ENCODE measurements around the gene HIVEP3. TPM values are rescaled to one million over a fixed set of nuclear protein-coding genes. Genes with fewer than 3 reads are reported as not detected.
"Not testable (repeated sequence)": the region's sequence is repeated elsewhere in the genome, so short reads cannot be mapped to it uniquely, and the experiment has no call there.

HIVEP3 gene
- total RNA-seq, 4 donors from 2014 or later, result 5.3 to 17.3 (median 9.1) TPM

GRCh38 chr1:41955461-41956159 is 36.9 kb upstream of the HIVEP3 start:
- WGBS, 2 donors, result 61% methylated on average over 9 of the region's 9 CpGs
- no peak overlapping the region for H3K4me3 ChIP-seq (ENCODE audit: low read depth, poor library complexity, severe bottlenecking)
- intact Hi-C loops (cut with DNase I; ENCODE audit: low total_unique reads), result no loop called here
- DNase-seq (ENCODE audit: low spot score in 2 of 2), result no peak
- TF ChIP-seq, protein P1, sequence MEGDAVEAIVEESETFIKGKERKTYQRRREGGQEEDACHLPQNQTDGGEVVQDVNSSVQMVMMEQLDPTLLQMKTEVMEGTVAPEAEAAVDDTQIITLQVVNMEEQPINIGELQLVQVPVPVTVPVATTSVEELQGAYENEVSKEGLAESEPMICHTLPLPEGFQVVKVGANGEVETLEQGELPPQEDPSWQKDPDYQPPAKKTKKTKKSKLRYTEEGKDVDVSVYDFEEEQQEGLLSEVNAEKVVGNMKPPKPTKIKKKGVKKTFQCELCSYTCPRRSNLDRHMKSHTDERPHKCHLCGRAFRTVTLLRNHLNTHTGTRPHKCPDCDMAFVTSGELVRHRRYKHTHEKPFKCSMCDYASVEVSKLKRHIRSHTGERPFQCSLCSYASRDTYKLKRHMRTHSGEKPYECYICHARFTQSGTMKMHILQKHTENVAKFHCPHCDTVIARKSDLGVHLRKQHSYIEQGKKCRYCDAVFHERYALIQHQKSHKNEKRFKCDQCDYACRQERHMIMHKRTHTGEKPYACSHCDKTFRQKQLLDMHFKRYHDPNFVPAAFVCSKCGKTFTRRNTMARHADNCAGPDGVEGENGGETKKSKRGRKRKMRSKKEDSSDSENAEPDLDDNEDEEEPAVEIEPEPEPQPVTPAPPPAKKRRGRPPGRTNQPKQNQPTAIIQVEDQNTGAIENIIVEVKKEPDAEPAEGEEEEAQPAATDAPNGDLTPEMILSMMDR (IDR thresholded peaks at IDR 0.05), result no peak
- TF ChIP-seq POLR2A (IDR thresholded peaks at IDR 0.05), result no peak

DNA sequence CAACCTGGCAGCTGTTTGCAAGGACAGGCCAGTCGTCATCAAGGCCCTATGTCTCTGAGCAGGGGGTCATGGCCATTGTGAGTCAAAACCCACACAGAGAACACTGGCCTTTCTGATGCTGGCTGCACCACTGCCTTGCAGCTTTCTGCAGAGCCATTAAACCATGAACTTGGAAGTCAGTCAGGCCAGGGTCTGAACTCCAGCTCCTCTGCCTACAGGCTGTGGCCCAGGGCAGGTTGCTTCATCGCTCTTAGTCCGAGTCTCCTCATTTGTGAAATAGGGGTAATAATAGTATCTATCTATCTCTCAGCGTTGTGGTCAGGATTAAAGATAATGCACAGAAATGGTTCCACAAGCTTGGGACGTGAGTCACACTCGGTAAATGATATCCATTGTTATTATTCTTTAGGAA is 35.8 kb upstream of the HIVEP3 start:
- TF ChIP-seq POLR2A (IDR thresholded peaks at IDR 0.05), result no peak
- TF ChIP-seq, protein P1 (IDR thresholded peaks at IDR 0.05), result no peak
- no peak overlapping the region for H3K4me3 ChIP-seq (ENCODE audit: low read depth, poor library complexity, severe bottlenecking)
- intact Hi-C loops (cut with DNase I; ENCODE audit: low total_unique reads), result no loop called here
- WGBS, 2 donors, result 75 to 84% methylated on average over 6 of the region's 6 CpGs
- no peak for DNase-seq (ENCODE audit: low spot score in 2 of 2)

DNA sequence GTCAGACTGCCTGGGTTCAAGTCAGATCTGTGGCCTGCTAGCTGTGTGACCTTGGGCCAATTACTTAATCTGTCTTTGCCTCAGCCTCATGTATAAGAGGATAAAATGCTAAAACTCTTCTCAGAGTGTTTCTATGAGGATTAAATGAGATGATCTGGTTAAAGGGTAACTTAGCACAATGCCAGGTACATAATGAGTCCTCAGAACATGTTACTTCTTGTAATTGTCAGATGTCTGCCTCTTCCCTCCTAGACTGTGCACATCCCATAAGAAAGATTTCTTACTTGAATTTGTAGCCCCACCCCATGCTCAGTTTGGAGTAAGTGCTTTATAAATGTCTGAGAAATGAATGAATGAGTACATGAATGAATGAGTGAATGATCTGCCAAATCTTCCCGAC is 34.6 kb upstream of the HIVEP3 start:
- TF ChIP-seq, protein P1 (IDR thresholded peaks at IDR 0.05), result no peak
- TF ChIP-seq POLR2A (IDR thresholded peaks at IDR 0.05), result no peak
- no peak overlapping the region for H3K4me3 ChIP-seq (ENCODE audit: low read depth, poor library complexity, severe bottlenecking)
- intact Hi-C loops (cut with DNase I; ENCODE audit: low total_unique reads), result no loop called here
- no peak for DNase-seq (ENCODE audit: low spot score in 2 of 2)
- WGBS, 2 donors, result 65 to 79% methylated on average over 1 of the region's 1 CpG

DNA sequence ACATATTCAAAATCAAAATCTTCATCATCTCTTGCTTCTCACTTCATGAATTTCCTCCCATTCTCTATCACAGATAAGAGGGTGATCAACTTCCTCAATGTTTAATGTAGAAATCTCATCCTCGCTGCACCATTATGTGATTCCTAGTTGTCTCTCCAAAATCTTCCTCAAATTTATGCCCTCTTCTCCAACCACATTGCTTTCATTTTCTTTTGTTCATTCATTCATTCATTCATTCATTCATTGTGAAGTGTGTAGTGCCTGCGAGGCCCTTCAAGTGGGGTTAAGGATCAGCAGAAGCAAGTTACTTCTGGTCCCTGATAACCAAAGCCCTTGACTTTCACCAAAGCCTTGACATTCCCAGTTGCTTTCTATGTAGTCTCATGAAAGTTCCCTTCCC is 33.5 kb upstream of the HIVEP3 start:
- TF ChIP-seq, protein P1 (IDR thresholded peaks at IDR 0.05), result no peak
- 92 to 98% methylated on average over 2 of the region's 2 CpGs for WGBS, 2 donors
- intact Hi-C loops (cut with DNase I; ENCODE audit: low total_unique reads), result no loop called here
- no peak for DNase-seq (ENCODE audit: low spot score in 2 of 2)
- H3K4me3 ChIP-seq (ENCODE audit: low read depth, poor library complexity, severe bottlenecking), result no peak overlapping the region

- H3K4me3 ChIP-seq (ENCODE audit: low read depth, poor library complexity, severe bottlenecking); intact Hi-C loops (cut with DNase I; ENCODE audit: low total_unique reads); DNase-seq (ENCODE audit: low spot score in 2 of 2): not testable (repeated sequence)
- WGBS, 2 donors, result 79% methylated on average over 3 of the region's 3 CpGs
Observed at GRCh38 chr1:41951492-41951891, 32.8 kb upstream of the HIVEP3 start.

- DNase-seq (ENCODE audit: low spot score in 2 of 2), result no peak
- intact Hi-C loops (cut with DNase I; ENCODE audit: low total_unique reads), result no loop called here
- TF ChIP-seq, protein P1 (IDR thresholded peaks at IDR 0.05), result no peak
- TF ChIP-seq POLR2A (IDR thresholded peaks at IDR 0.05), result no peak
- H3K4me3 ChIP-seq (ENCODE audit: low read depth, poor library complexity, severe bottlenecking), result no peak overlapping the region
- WGBS, 2 donors, result 24 to 29% methylated on average over 1 of the region's 1 CpG
Observed at GRCh38 chr1:41950820-41951219, 32.1 kb upstream of the HIVEP3 start.

- H3K4me3 ChIP-seq (ENCODE audit: low read depth, poor library complexity, severe bottlenecking); DNase-seq (ENCODE audit: low spot score in 2 of 2); intact Hi-C loops (cut with DNase I; ENCODE audit: low total_unique reads): not testable (repeated sequence)
- WGBS, 2 donors, result 70 to 77% methylated on average over 10 of the region's 10 CpGs
Observed at GRCh38 chr1:41945946-41946345, 27.2 kb upstream of the HIVEP3 start.

Measured in lower leg skin (tissue), 4 donors.